Common myeloid progenitor, CD34-positive (primary cell): ENCODE measurements around the gene NPAS3.

Experiments
- CTCF ChIA-PET: fragments of 350-600 bp; sonication (Branson Sonifier 250); formaldehyde crosslinking; loops from one replicate; lab custom pipeline; 2021; ENCODE audit warnings: antibody characterized with exemption; lab: Charles Lee
- POLR2A ChIA-PET: fragments of 350-600 bp; sonication (Branson Sonifier 250); formaldehyde crosslinking; loops from one replicate; lab custom pipeline; 2021; ENCODE audit warnings: antibody characterized with exemption; lab: Charles Lee
- DNase-seq, 3 donors: peaks; one replicate each; pipeline versions ENCODE4 v3.0.0 to v3.0.0-alpha.2; 2013
- H3K27ac ChIP-seq, 2 experiments: 1 replicate in 1 of 2; 2 replicates in 1 of 2; pipeline ENCODE4 v1.7.0; 2013; ENCODE audit warnings: inconsistent platforms in 2 of 2, low read length in 2 of 2, mild to moderate bottlenecking in 2 of 2, low read depth in 1 of 2, moderate library complexity in 1 of 2; ENCODE audit not compliant: severe bottlenecking in 2 of 2, insufficient read depth in 1 of 2, poor library complexity in 1 of 2
- H3K27me3 ChIP-seq, 5 experiments: replicated peaks in 2 of 5; 1 replicate in 3 of 5; 2 replicates in 2 of 5; pipeline versions ENCODE4 v1.6.1 to v1.7.0; 2013; ENCODE audit warnings: low read length in 4 of 5, mild to moderate bottlenecking in 2 of 5, moderate library complexity in 2 of 5, inconsistent platforms in 1 of 5; ENCODE audit not compliant: insufficient read depth in 5 of 5, control insufficient read depth in 4 of 5
- H3K36me3 ChIP-seq, 4 experiments: 1 replicate in 2 of 4; 2 replicates in 2 of 4; pipeline versions ENCODE4 v1.6.1 to v1.7.0; 2013; ENCODE audit warnings: low read length in 3 of 4, control low read depth in 1 of 4, mild to moderate bottlenecking in 1 of 4; ENCODE audit not compliant: control insufficient read depth in 4 of 4, insufficient read depth in 4 of 4
- H3K4me1 ChIP-seq, 4 experiments: 1 replicate in 3 of 4; 2 replicates in 1 of 4; pipeline versions ENCODE4 v1.6.1 to v1.7.1; 2013; ENCODE audit warnings: low read length in 3 of 4, mild to moderate bottlenecking in 3 of 4, control low read depth in 1 of 4, inconsistent platforms in 1 of 4, moderate library complexity in 1 of 4; ENCODE audit not compliant: control insufficient read depth in 4 of 4, insufficient read depth in 4 of 4; ENCODE audit errors: control extremely low read depth in 1 of 4
- H3K4me3 ChIP-seq, 7 experiments: 1 replicate in 4 of 7; 2 replicates in 3 of 7; pipeline versions ENCODE4 v1.5.1 to v1.7.0; 2013; ENCODE audit warnings: mild to moderate bottlenecking in 7 of 7, low read length in 6 of 7, moderate library complexity in 6 of 7, inconsistent platforms in 2 of 7, low read depth in 2 of 7, control low read depth in 1 of 7; ENCODE audit not compliant: insufficient read depth in 4 of 7, control insufficient read depth in 1 of 7; ENCODE audit errors: extremely low read depth in 1 of 7
- H3K9me3 ChIP-seq, 5 experiments: 1 replicate in 4 of 5; 2 replicates in 1 of 5; pipeline versions ENCODE4 v1.6.1 to v1.7.1; 2013; ENCODE audit warnings: low read length in 4 of 5, mild to moderate bottlenecking in 2 of 5, inconsistent platforms in 1 of 5, low read depth in 1 of 5, moderate library complexity in 1 of 5; ENCODE audit not compliant: control insufficient read depth in 4 of 5, insufficient read depth in 2 of 5; ENCODE audit errors: control extremely low read depth in 1 of 5
- WGBS: methylation state at CpG from one replicate; pipeline ENCODE4 v1.1.5; 2013; ENCODE audit not compliant: insufficient coverage; 5-methylcytosine and 5-hydroxymethylcytosine counted together

NPAS3 gene

DNA sequence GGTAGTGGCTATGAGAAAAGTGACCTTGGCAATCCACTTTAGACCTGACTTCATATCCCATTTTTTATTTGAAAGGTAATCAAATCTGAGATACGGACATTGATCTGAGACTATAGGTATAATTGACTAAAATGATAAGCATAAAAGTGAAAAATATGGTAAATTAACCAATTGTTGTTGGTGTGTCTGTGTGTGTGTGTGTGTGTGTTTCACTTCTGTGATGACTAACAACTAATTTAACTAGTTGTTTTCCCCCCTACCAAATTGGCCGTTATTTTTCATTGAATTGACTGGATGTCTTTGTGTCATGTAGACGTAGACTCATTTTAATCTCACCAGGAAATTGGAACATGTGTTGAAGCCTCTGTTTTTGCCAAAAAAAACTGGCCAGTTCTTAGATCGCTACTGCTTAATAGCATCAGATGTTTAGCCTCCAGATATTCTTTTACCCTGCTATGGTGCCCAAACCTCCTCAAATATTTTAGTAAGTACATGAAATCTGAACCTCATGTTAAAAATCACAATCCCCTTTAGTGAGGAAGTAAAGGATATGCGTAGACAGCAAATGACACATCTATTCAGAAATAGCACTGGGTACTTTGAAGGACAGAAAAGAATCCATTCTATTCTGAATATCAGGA, 617.2 kb downstream of the NPAS3 start:
- H3K36me3 ChIP-seq = no peaks in the 10 kb centered on the region
- no peak overlapping the region for H3K27ac ChIP-seq
- no peak for DNase-seq
- H3K4me3 ChIP-seq = no peak overlapping the region
- H3K4me1 ChIP-seq = no peaks in the 10 kb centered on the region
- 84% methylated on average over 2 of the region's 5 CpGs for WGBS
- no peaks in the 10 kb centered on the region for H3K27me3 ChIP-seq
- CTCF ChIA-PET = no interaction called here
- POLR2A ChIA-PET = no interaction called here
- no peaks in the 10 kb centered on the region for H3K9me3 ChIP-seq

DNA sequence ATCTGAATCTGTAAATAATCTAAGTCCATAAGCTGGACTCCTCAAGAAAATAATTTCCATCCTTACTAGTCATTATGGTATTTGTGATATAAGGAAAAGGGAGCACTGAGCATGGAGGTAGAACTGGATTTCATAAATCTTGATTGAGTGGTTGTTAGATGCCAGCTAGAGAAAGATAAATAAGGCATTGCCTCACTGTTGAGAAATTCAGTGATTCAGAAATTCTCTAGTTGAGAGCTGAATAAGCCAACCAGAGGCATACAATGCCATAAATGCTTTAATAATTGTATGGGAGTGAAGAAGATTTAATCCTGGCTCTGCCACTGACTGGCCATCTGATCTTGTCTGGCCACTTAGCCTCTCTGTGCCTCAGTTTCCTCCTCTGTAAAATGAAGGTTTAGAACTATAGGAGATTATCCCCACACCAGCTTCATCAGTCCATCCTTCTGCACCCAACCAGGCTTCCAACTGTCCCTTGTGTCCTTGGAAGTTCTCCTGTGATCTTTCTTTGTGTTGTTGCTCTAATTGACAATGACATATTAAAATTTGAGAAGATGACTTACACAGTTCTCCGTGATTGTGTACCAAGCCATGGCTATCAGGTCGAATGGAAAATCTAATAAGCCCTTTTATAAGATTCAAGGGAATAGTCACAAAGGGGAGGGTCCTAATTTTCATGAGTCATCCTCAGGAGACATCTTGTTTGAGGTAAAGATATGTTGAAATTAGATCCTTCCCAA, 617.9 kb downstream of the NPAS3 start:
- ChIA-PET POLR2A (no interaction called here), CTCF (no interaction called here)
- H3K36me3 ChIP-seq = no peaks in the 10 kb centered on the region
- no peak overlapping the region for H3K4me3 ChIP-seq
- no peak overlapping the region for H3K27ac ChIP-seq
- no peak for DNase-seq
- H3K27me3 ChIP-seq = no peaks in the 10 kb centered on the region
- 100% methylated on average over 2 of the region's 2 CpGs for WGBS
- no peaks in the 10 kb centered on the region for H3K9me3 ChIP-seq
- H3K4me1 ChIP-seq = no peaks in the 10 kb centered on the region

DNA sequence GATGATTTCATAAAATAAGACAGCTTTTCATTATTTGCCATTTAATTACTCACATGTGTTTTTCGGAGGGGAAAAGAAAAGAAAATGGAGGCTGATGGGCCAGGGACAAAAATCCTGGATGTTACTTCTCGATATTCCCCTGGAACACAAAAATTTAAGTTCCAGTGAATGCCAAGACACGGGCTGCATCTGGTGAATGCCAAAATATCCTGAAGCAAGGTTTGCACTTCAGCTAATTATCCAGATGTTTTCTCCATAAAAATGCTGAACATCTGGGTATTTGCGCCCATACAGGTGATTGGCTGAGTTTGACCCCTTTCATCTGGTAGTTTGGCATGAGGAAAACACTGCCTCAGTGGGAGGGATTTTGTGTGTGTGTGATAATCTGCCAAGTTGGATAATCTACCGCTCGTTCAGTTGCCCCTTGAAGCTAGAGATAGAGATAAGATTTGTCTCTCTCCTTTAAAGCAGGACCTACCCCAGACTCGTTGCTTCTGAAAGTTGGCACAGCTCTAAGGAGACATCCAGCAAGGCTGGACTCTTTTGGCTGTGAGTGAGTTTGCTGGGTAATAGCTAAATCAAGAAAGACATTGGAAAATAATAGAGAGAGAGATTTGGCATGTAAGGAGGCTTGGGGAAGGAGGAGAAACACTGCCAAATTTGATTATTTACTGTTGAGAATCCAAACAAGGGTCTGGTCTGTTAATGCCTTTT, 622.2 kb downstream of the NPAS3 start:
- Histone ChIP-seq H3K36me3 (no peaks in the 10 kb centered on the region), H3K27ac (no peak overlapping the region), H3K9me3 (no peaks in the 10 kb centered on the region), H3K4me1 (peaks cover 4 to 11% (median 7%) of the 10 kb centered on the region in 4 experiments), H3K4me3 (no peak overlapping the region), H3K27me3 (no peaks in the 10 kb centered on the region)
- CTCF ChIA-PET = no interaction called here
- 98% methylated on average over 5 of the region's 7 CpGs for WGBS
- DNase-seq = no peak
- POLR2A ChIA-PET = no interaction called here

DNA sequence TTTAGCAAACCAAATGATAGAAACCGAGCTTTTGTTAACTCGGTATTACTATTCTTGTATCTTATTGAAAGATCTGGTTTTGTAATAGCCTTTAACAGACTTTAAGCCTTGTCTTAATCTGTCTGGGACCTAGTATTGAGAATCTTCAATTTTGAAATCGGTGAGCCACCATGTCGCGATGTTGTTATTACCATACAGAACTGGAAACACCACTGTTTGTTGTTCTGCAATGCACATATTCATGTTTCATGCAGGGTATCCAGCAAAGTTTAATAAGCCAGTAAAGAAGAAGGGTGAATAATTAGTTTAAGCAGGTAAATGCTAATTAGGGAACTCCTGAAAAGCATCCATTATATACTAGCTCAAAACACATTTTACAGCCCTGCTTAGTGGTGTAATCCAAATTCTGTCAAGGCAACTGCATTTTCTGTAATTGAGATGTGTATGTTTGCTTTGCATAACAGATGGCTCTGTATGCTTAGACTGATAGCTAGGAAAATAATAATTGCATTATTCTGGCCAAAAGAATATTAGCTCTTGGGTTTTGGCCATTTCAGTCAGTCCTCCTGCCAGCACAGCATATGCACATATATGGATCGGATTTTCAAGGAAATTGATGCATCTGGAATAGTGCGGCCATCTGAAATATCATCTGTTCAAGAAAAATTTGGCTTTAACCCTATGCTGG, 623.0 kb downstream of the NPAS3 start:
- Histone ChIP-seq H3K27ac (no peak overlapping the region), H3K36me3 (no peaks in the 10 kb centered on the region), H3K27me3 (no peaks in the 10 kb centered on the region), H3K4me1 (peaks cover 4 to 11% (median 7%) of the 10 kb centered on the region in 4 experiments), H3K9me3 (no peaks in the 10 kb centered on the region), H3K4me3 (no peak overlapping the region)
- no peak for DNase-seq
- ChIA-PET CTCF (no interaction called here), POLR2A (no interaction called here)
- WGBS = 98% methylated on average over 4 of the region's 7 CpGs

DNA sequence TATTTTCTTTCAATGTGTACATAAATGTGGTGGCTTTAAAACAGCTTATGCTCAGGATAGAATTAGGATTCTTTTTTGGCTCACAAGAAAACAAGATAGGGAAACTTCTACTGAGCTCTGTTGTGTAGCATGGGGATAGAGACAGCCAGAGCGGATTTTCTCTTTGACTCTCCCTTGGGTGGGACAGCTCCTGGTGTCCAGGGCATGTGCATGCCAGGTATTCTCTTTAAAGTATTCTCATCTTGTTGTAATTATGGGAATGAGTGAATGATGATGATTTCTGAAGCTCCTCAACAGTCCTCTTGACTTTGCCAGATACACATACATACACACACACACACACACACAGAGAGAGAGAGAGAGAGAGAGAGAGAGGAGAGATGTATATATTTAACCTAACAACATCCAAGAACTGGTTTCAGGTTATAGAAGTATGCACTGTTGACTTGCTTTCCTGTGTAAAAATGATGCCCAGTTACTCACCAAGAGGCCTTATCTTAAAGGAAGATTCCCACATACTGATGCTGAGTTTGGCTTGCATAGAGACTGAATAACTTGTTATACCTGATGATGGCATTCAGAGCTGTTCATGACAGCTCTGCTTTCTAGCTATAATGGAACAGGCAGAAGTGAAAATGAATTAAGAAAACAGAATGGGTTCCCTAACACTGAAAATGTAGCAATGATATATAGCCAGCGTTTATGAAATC, 624.7 kb downstream of the NPAS3 start:
- Histone ChIP-seq H3K27ac (no peak overlapping the region), H3K9me3 (no peaks in the 10 kb centered on the region), H3K4me1 (peaks cover 4 to 11% (median 7%) of the 10 kb centered on the region in 4 experiments), H3K27me3 (no peaks in the 10 kb centered on the region), H3K36me3 (no peaks in the 10 kb centered on the region), H3K4me3 (no peak overlapping the region)
- no peak for DNase-seq
- ChIA-PET POLR2A (no interaction called here), CTCF (interaction anchor here (0.6 to 0.9 kb wide), 2 partner anchors 88 to 113 kb away, joined by 3 read pairs; no protein-coding TSS in a partner anchor)
- 100% methylated on average over 1 of the region's 2 CpGs for WGBS

DNA sequence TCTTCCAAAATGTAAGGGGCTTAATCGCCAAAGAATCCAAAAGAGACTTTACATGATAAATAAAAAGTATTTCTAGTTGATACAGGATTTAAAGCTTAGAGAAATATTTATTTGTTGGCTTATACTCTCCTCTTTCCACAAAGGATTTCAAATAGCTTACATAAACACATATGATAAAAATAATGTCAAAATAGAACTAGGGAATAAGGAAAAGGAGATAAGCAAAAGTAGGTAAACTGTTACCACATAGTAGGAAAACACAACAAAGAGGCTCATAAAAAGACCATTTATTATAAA, 625.2 kb downstream of the NPAS3 start:
- no CpG with 5 or more reads among the region's 1 CpG for WGBS
- H3K4me3 ChIP-seq = no peak overlapping the region
- ChIA-PET CTCF (interaction anchor here (0.6 to 0.9 kb wide), 3 partner anchors 88 to 854 kb away, joined by 3 read pairs; no protein-coding TSS in a partner anchor), POLR2A (no interaction called here)
- DNase-seq = no peak
- no peaks in the 10 kb centered on the region for H3K36me3 ChIP-seq
- no peaks in the 10 kb centered on the region for H3K27me3 ChIP-seq
- no peaks in the 10 kb centered on the region for H3K9me3 ChIP-seq
- peaks cover 4 to 11% (median 7%) of the 10 kb centered on the region in 4 experiments for H3K4me1 ChIP-seq
- no peak overlapping the region for H3K27ac ChIP-seq
